Measurements from ENCODE around the gene SKAP2. TPM values are rescaled to one million over a fixed set of nuclear protein-coding genes. Genes with fewer than 3 reads are reported as not detected.

SKAP2 gene
- total RNA-seq, 1 experiment from 2014 or later = 66.8 TPM

DNA sequence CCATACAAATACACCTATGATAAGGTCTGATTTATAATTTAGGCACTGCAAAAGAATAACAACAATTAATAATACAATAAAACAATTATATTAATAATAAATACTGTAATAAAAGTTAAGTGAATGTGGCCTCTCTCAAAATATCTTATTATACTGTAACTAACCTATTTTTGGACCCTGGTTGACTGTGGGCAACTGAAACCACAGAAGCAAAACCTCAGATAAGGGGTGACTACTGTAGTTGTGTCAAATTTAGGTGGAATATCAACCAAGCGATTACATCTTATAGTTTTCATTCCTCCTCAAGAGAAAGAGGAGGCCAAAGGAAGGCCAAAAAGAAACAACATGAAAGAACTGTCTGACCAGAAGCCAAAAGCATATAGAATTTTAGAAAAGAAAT, 103.9 kb downstream of the SKAP2 start:
- ATAC-seq (no peak), DNase-seq (ENCODE audit: low read depth, low spot score) (no peak)
- Histone ChIP-seq H3K4me3 (ENCODE audit: low read depth in 2 of 2, low read length in 2 of 2) (no peak overlapping the region), H3K27ac (ENCODE audit: low read length) (no peak overlapping the region), H3K4me1 (ENCODE audit: control insufficient read depth, insufficient read depth, low read length) (no peaks in the 10 kb centered on the region), H3K36me3 (ENCODE audit: control insufficient read depth, insufficient read depth, low read length) (no peaks in the 10 kb centered on the region), H3K9me3 (ENCODE audit: control insufficient read depth, insufficient read depth, low read depth, low read length) (peaks cover 4% of the 10 kb centered on the region; the same call in 1 of the 2 replicates), H3K27me3 (ENCODE audit: control insufficient read depth, insufficient read depth, low read length) (no peaks in the 10 kb centered on the region)
- CTCF ChIA-PET = no interaction called here
- no TSS peak for BruUV-seq (replicated peaks)
- in situ Hi-C loops (cut with HindIII; ENCODE audit: low pct_unique_long_range_greater_than_20kb, low sequenced_read_pairs) (no loop called here), intact Hi-C loops (cut with micrococcal nuclease; ENCODE audit: unreplicated experiment) (no loop called here)
- POLR2A ChIA-PET = no interaction called here
- TF ChIP-seq, protein P1, sequence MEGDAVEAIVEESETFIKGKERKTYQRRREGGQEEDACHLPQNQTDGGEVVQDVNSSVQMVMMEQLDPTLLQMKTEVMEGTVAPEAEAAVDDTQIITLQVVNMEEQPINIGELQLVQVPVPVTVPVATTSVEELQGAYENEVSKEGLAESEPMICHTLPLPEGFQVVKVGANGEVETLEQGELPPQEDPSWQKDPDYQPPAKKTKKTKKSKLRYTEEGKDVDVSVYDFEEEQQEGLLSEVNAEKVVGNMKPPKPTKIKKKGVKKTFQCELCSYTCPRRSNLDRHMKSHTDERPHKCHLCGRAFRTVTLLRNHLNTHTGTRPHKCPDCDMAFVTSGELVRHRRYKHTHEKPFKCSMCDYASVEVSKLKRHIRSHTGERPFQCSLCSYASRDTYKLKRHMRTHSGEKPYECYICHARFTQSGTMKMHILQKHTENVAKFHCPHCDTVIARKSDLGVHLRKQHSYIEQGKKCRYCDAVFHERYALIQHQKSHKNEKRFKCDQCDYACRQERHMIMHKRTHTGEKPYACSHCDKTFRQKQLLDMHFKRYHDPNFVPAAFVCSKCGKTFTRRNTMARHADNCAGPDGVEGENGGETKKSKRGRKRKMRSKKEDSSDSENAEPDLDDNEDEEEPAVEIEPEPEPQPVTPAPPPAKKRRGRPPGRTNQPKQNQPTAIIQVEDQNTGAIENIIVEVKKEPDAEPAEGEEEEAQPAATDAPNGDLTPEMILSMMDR (IDR thresholded peaks at IDR 0.05) = no peak
- TF ChIP-seq TCF7L2 (IDR thresholded peaks at IDR 0.05; ENCODE audit: low read depth, low read length) = no peak
- TF ChIP-seq, protein P2, sequence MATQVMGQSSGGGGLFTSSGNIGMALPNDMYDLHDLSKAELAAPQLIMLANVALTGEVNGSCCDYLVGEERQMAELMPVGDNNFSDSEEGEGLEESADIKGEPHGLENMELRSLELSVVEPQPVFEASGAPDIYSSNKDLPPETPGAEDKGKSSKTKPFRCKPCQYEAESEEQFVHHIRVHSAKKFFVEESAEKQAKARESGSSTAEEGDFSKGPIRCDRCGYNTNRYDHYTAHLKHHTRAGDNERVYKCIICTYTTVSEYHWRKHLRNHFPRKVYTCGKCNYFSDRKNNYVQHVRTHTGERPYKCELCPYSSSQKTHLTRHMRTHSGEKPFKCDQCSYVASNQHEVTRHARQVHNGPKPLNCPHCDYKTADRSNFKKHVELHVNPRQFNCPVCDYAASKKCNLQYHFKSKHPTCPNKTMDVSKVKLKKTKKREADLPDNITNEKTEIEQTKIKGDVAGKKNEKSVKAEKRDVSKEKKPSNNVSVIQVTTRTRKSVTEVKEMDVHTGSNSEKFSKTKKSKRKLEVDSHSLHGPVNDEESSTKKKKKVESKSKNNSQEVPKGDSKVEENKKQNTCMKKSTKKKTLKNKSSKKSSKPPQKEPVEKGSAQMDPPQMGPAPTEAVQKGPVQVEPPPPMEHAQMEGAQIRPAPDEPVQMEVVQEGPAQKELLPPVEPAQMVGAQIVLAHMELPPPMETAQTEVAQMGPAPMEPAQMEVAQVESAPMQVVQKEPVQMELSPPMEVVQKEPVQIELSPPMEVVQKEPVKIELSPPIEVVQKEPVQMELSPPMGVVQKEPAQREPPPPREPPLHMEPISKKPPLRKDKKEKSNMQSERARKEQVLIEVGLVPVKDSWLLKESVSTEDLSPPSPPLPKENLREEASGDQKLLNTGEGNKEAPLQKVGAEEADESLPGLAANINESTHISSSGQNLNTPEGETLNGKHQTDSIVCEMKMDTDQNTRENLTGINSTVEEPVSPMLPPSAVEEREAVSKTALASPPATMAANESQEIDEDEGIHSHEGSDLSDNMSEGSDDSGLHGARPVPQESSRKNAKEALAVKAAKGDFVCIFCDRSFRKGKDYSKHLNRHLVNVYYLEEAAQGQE (IDR thresholded peaks at IDR 0.05; ENCODE audit: insufficient read depth in 1 of 2, low read depth in 2 of 2, low read length in 1 of 2) = no peak
- no peak for TF ChIP-seq SIN3A (IDR thresholded peaks at IDR 0.05; ENCODE audit: borderline replicate concordance, insufficient read depth, low read depth, low read length)
- no peak for TF ChIP-seq POLR2AphosphoS5 (IDR thresholded peaks at IDR 0.05; ENCODE audit: low read depth, low read length)

DNA sequence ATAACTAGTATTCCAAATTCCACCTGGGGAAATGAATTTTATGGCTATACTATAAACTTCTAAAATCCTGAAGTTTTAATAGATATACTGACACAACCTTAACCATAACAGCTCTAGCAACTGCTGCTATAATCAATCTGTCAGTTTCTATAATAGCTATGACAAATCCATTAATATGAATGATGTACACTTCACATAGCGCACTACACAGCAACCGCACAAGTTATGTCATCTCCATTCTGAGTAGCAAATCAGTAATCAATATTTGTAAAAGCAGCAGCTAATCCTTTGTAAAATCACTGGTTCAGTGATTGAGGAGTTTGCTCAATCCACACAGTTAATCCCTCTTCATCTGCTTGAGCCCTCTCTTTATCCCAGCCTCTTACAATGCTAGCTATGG, 105.3 kb downstream of the SKAP2 start:
- H3K27ac ChIP-seq (ENCODE audit: low read length) = no peak overlapping the region
- DNase-seq (ENCODE audit: low read depth, low spot score) (no peak), ATAC-seq (no peak)
- intact Hi-C loops (cut with micrococcal nuclease; ENCODE audit: unreplicated experiment) (no loop called here), in situ Hi-C loops (cut with HindIII; ENCODE audit: low pct_unique_long_range_greater_than_20kb, low sequenced_read_pairs) (no loop called here)
- CTCF ChIA-PET = no interaction called here
- H3K36me3 ChIP-seq (ENCODE audit: control insufficient read depth, insufficient read depth, low read length) = no peaks in the 10 kb centered on the region
- no peaks in the 10 kb centered on the region for H3K4me1 ChIP-seq (ENCODE audit: control insufficient read depth, insufficient read depth, low read length)
- no peak overlapping the region for H3K4me3 ChIP-seq (ENCODE audit: low read depth in 2 of 2, low read length in 2 of 2)
- POLR2A ChIA-PET = interaction anchor here (0.6 kb wide), 1 partner anchor 527 kb away, joined by 9 read pairs; no protein-coding TSS in a partner anchor
- TF ChIP-seq POLR2AphosphoS5 (IDR thresholded peaks at IDR 0.05; ENCODE audit: low read depth, low read length) = no peak
- TF ChIP-seq, protein P1 (IDR thresholded peaks at IDR 0.05) = no peak
- TF ChIP-seq TCF7L2 (IDR thresholded peaks at IDR 0.05; ENCODE audit: low read depth, low read length) = no peak
- TF ChIP-seq SIN3A (IDR thresholded peaks at IDR 0.05; ENCODE audit: borderline replicate concordance, insufficient read depth, low read depth, low read length) = no peak
- TF ChIP-seq, protein P2 (IDR thresholded peaks at IDR 0.05; ENCODE audit: insufficient read depth in 1 of 2, low read depth in 2 of 2, low read length in 1 of 2) = no peak
- no peaks in the 10 kb centered on the region for H3K27me3 ChIP-seq (ENCODE audit: control insufficient read depth, insufficient read depth, low read length)
- BruUV-seq (replicated peaks) = no TSS peak
- H3K9me3 ChIP-seq (ENCODE audit: control insufficient read depth, insufficient read depth, low read depth, low read length) = peaks cover 4% of the 10 kb centered on the region; the same call in 1 of the 2 replicates

Measured in Panc1 (cell line).